Neural cell (in vitro differentiated cells): ENCODE results near the gene PCGF3. TPM values are rescaled to one million over a fixed set of nuclear protein-coding genes. Genes with fewer than 3 reads are reported as not detected.

Experiments
- H2AFZ ChIP-seq: fragments of 200-600, 300-800 bp; sonication (generic), shearing (Covaris generic); 2 replicates; pipeline ENCODE4 v1.6.0; 2014; ENCODE audit warnings: low read depth, mild to moderate bottlenecking, antibody characterized with exemption, low read length, moderate library complexity
- H3F3A ChIP-seq: fragments of 200-600 bp; shearing (Covaris generic); 2 replicates; pipeline ENCODE4 v1.6.1; 2016; ENCODE audit warnings: mild to moderate bottlenecking, moderate library complexity, mixed read lengths, antibody characterized with exemption, low read length; ENCODE audit not compliant: insufficient read depth, poor library complexity, severe bottlenecking
- H3K27ac ChIP-seq: fragments of 200-600, 300-800 bp; sonication (generic), shearing (Covaris generic); 2 replicates; pipeline ENCODE4 v1.5.1; 2014; ENCODE audit warnings: mild to moderate bottlenecking, low read length, moderate library complexity
- H3K27me3 ChIP-seq: fragments of 300-800, 200-600 bp; sonication (generic), shearing (Covaris generic); 2 replicates; pipeline ENCODE4 v1.6.0; 2014; ENCODE audit warnings: mild to moderate bottlenecking, low read depth, low read length, moderate library complexity; ENCODE audit not compliant: insufficient read depth
- H3K36me3 ChIP-seq: fragments of 300-800, 200-600 bp; sonication (generic), shearing (Covaris generic); 2 replicates; pipeline ENCODE4 v1.5.1; 2014; ENCODE audit warnings: mild to moderate bottlenecking, antibody characterized with exemption, low read length, moderate library complexity; ENCODE audit not compliant: insufficient read depth
- H3K4me2 ChIP-seq: fragments of 300-800, 200-600 bp; sonication (generic), shearing (Covaris generic); 2 replicates; pipeline ENCODE4 v1.6.0; 2014; ENCODE audit warnings: mild to moderate bottlenecking, low read length
- H3K4me3 ChIP-seq: fragments of 300-800, 200-600 bp; sonication (generic), shearing (Covaris generic); 2 replicates; pipeline ENCODE4 v1.5.1; 2014; ENCODE audit warnings: mild to moderate bottlenecking, low read length, moderate library complexity
- H3K79me2 ChIP-seq: fragments of 200-600 bp; shearing (Covaris generic); replicated peaks from 2 replicates; pipeline ENCODE4 v1.6.0; 2014; ENCODE audit warnings: mild to moderate bottlenecking, low read length, moderate library complexity; ENCODE audit not compliant: insufficient read depth
- H3K9ac ChIP-seq: fragments of 300-800, 200-600 bp; sonication (generic), shearing (Covaris generic); 2 replicates; pipeline ENCODE4 v1.6.1; 2016; ENCODE audit warnings: mild to moderate bottlenecking, low read length, mixed read lengths
- H3K9me2 ChIP-seq: fragments of 200-600 bp; shearing (Covaris generic); 2 replicates; pipeline ENCODE4 v1.6.1; 2016; ENCODE audit warnings: mild to moderate bottlenecking, low read length, mixed read lengths; ENCODE audit not compliant: insufficient read depth
- H3K9me3 ChIP-seq: fragments of 200-600, 300-800 bp; sonication (generic), shearing (Covaris generic); 2 replicates; pipeline ENCODE4 v1.6.1; 2016; ENCODE audit warnings: mild to moderate bottlenecking, mixed run types, low read length, moderate library complexity, mixed read lengths
- H4K20me1 ChIP-seq: fragments of 200-600 bp; shearing (Covaris generic); 2 replicates; pipeline ENCODE4 v1.6.1; 2016; ENCODE audit warnings: mild to moderate bottlenecking, mixed run types; ENCODE audit not compliant: insufficient read depth
- EP300 ChIP-seq: fragments of 450-650 bp; conservative IDR thresholded peaks from 2 replicates; pipeline ENCODE4 v1.6.1; 2014; ENCODE audit warnings: antibody characterized with exemption, mild to moderate bottlenecking, moderate library complexity; ENCODE audit not compliant: poor library complexity, severe bottlenecking
- EZH2 ChIP-seq: fragments of 200-600, 300-800 bp; shearing (Covaris generic), sonication (generic); IDR thresholded peaks from 2 replicates; pipeline ENCODE4 v1.6.1; 2014; ENCODE audit warnings: antibody characterized with exemption, low read length, borderline replicate concordance, mild to moderate bottlenecking; ENCODE audit not compliant: insufficient read depth, poor library complexity, severe bottlenecking
- MXI1 ChIP-seq: fragments of 450-650 bp; conservative IDR thresholded peaks from 2 replicates; pipeline ENCODE4 v1.6.1; 2014; ENCODE audit warnings: antibody characterized with exemption, mild to moderate bottlenecking; ENCODE audit not compliant: poor library complexity, severe bottlenecking
- POLR2AphosphoS5 ChIP-seq: IDR thresholded peaks from 2 replicates; pipeline ENCODE4 v1.6.1; 2012
- RAD21 ChIP-seq: fragments of 450-650 bp; conservative IDR thresholded peaks from 2 replicates; pipeline ENCODE4 v1.6.1; 2014; ENCODE audit warnings: antibody characterized with exemption, mild to moderate bottlenecking, moderate library complexity
- SMC3 ChIP-seq: fragments of 450-650 bp; conservative IDR thresholded peaks from 2 replicates; pipeline ENCODE4 v1.6.1; 2014; ENCODE audit warnings: antibody characterized with exemption, mild to moderate bottlenecking, moderate library complexity; ENCODE audit not compliant: poor library complexity
- TAF1 ChIP-seq: IDR thresholded peaks from 2 replicates; pipeline ENCODE4 v1.6.1; 2012; ENCODE audit warnings: low read depth
- polyA minus RNA-seq: library from RNA; depleted of rRNA, polyadenylated mRNA; stranded (reverse); fragments of >200 nt; gene quantifications from 2 replicates; pipeline ENCODE4 v1.2.3, GENCODE V29; 2014
- polyA plus RNA-seq: library from polyadenylated mRNA; depleted of rRNA; stranded (reverse); fragments of >200 nt; gene quantifications from 2 replicates; pipeline ENCODE4 v1.2.3, GENCODE V29; 2014
- TF ChIP-seq, protein P1 (sequence below): IDR thresholded peaks from 2 replicates; pipeline ENCODE4 v1.6.1; 2012; ENCODE audit warnings: borderline replicate concordance
- TF ChIP-seq, protein P2 (sequence below): fragments of 450-650 bp; IDR thresholded peaks from 2 replicates; pipeline ENCODE4 v1.5.1; 2014; ENCODE audit warnings: antibody characterized with exemption, mild to moderate bottlenecking, moderate library complexity; ENCODE audit not compliant: poor library complexity, severe bottlenecking

Gene PCGF3, protein sequence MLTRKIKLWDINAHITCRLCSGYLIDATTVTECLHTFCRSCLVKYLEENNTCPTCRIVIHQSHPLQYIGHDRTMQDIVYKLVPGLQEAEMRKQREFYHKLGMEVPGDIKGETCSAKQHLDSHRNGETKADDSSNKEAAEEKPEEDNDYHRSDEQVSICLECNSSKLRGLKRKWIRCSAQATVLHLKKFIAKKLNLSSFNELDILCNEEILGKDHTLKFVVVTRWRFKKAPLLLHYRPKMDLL
- polyA plus RNA-seq: 117 and 131 TPM in 2 replicates
- 130 and 145 TPM in 2 replicates for polyA minus RNA-seq

DNA sequence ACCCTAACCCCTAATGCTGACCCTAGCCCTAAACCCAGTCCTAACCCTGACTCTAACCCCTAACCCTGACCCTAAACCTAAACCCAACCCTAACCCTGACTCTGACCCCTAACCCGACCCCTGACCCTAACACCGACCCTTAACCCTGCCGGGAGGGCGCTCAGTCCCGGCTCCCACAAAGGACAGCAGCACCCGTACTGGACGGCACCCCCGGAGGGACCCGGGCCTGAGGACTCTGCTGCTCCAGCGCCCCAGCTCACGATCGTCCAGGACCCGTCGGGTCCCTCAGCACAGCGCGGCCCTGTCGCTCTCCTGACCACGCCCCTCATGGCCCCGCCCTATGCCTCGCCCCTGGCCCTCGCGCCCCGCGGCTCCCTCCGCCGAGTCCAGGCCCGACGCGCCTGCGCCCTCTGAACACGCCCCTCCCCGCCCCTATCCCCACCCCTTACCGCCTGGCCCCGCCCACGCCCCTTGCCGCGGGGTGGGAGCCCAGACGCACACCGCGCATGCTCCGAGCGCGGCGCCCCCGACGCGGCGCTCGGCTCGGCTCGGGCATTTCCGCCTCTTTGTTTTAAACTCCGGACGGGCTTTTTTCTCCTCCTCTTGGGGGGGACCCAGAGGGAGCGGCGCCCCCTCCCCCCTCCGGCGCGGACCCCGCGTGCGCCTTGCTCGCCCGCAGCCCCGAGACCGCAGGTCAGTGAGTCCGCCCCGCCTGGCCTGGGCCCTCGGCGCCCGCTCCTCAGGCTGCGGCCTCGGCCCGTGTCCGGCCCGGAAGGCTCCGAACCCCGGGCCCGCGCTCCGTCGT lies at the start of gene PCGF3:
PCGF3 (plus strand) TSS at position 555 of the 805 bp plus-strand sequence. CDS start 27,849 bp downstream, outside the sequence.
- no peaks in the 10 kb centered on the region for H3K9me3 ChIP-seq
- peak within 1 kb of the TSS; percentile 99 for H3K9ac ChIP-seq
- peak within 1 kb of the TSS; percentile 80 for H3K4me3 ChIP-seq
- no peaks in the 10 kb centered on the region for H3K27me3 ChIP-seq
- peaks cover 6% of the 10 kb centered on the region for H3F3A ChIP-seq
- TF ChIP-seq EP300 (peak; percentile 30), TAF1 (no peak), POLR2AphosphoS5 (peak; percentile 77), EZH2 (no peak), RAD21 (peak; percentile 37), MXI1 (peak; percentile 67), SMC3 (peak; percentile 32)
- TF ChIP-seq, protein P1, sequence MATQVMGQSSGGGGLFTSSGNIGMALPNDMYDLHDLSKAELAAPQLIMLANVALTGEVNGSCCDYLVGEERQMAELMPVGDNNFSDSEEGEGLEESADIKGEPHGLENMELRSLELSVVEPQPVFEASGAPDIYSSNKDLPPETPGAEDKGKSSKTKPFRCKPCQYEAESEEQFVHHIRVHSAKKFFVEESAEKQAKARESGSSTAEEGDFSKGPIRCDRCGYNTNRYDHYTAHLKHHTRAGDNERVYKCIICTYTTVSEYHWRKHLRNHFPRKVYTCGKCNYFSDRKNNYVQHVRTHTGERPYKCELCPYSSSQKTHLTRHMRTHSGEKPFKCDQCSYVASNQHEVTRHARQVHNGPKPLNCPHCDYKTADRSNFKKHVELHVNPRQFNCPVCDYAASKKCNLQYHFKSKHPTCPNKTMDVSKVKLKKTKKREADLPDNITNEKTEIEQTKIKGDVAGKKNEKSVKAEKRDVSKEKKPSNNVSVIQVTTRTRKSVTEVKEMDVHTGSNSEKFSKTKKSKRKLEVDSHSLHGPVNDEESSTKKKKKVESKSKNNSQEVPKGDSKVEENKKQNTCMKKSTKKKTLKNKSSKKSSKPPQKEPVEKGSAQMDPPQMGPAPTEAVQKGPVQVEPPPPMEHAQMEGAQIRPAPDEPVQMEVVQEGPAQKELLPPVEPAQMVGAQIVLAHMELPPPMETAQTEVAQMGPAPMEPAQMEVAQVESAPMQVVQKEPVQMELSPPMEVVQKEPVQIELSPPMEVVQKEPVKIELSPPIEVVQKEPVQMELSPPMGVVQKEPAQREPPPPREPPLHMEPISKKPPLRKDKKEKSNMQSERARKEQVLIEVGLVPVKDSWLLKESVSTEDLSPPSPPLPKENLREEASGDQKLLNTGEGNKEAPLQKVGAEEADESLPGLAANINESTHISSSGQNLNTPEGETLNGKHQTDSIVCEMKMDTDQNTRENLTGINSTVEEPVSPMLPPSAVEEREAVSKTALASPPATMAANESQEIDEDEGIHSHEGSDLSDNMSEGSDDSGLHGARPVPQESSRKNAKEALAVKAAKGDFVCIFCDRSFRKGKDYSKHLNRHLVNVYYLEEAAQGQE: peak; percentile 32
- TF ChIP-seq, protein P2, sequence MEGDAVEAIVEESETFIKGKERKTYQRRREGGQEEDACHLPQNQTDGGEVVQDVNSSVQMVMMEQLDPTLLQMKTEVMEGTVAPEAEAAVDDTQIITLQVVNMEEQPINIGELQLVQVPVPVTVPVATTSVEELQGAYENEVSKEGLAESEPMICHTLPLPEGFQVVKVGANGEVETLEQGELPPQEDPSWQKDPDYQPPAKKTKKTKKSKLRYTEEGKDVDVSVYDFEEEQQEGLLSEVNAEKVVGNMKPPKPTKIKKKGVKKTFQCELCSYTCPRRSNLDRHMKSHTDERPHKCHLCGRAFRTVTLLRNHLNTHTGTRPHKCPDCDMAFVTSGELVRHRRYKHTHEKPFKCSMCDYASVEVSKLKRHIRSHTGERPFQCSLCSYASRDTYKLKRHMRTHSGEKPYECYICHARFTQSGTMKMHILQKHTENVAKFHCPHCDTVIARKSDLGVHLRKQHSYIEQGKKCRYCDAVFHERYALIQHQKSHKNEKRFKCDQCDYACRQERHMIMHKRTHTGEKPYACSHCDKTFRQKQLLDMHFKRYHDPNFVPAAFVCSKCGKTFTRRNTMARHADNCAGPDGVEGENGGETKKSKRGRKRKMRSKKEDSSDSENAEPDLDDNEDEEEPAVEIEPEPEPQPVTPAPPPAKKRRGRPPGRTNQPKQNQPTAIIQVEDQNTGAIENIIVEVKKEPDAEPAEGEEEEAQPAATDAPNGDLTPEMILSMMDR: no peak
- peaks cover 7% of the 10 kb centered on the region for H4K20me1 ChIP-seq
- H3K79me2 ChIP-seq: peaks cover 40% of the 10 kb centered on the region
- H2AFZ ChIP-seq: peak within 1 kb of the TSS; percentile 65
- no peaks in the 10 kb centered on the region for H3K9me2 ChIP-seq
- no peaks in the 10 kb centered on the region for H3K36me3 ChIP-seq
- H3K4me2 ChIP-seq: peak within 1 kb of the TSS; percentile 30
- H3K27ac ChIP-seq: peak within 1 kb of the TSS; percentile 72

DNA sequence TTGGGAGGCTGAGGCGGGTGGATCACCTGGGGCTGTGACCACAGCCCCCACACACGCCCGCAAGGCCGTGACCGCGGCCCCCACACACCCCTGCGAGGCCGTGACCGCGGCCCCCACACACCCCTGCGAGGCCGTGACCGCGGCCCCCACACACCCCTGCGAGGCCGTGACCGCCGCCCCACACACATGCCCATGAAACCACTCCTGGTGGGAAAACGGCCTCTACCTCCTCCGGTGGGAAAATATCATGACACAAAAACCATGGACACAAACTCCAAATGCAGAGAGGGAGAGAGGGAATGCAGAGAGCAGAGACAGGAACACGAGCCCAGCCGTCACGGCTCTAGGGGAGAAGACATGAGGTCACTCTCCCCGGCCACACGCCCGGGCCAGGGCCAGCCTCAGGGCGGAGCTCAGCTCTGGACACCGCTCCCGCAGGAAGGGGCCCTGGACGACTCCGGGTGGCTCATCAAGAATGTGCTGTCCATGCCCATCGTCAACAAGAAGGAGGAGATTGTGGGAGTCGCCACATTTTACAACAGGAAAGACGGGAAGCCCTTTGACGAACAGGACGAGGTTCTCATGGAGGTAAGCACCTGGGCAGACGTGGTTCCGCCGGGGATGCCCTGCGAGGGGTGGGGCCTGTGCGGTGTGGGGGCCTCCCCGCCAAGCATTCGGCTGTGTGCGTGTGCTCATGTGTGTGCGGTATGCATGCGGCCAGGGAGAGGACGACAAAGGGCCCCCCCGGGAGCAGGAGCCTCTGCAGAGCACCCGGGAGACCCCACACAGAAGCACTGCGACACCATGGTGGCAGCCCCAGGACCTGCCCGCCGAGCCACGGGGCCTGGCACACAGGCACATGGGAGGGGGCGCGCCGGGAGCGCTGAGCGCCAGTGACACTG lies 48.9 kb upstream of the PCGF3 start:
- Histone ChIP-seq H3K9me2 (no peaks in the 10 kb centered on the region), H4K20me1 (no peaks in the 10 kb centered on the region), H3K36me3 (no peaks in the 10 kb centered on the region), H2AFZ (no peak overlapping the region), H3K9me3 (no peaks in the 10 kb centered on the region), H3K79me2 (no peaks in the 10 kb centered on the region), H3K4me2 (no peak overlapping the region), H3K27ac (no peak overlapping the region), H3F3A (no peaks in the 10 kb centered on the region), H3K27me3 (no peaks in the 10 kb centered on the region), H3K4me3 (no peak overlapping the region), H3K9ac (no peak overlapping the region)
- TF ChIP-seq EZH2 (no peak), TAF1 (no peak)
